Measurements from ENCODE around the gene CFAP43. TPM values are rescaled to one million over a fixed set of nuclear protein-coding genes. Genes with fewer than 3 reads are reported as not detected.

Gene CFAP43, protein sequence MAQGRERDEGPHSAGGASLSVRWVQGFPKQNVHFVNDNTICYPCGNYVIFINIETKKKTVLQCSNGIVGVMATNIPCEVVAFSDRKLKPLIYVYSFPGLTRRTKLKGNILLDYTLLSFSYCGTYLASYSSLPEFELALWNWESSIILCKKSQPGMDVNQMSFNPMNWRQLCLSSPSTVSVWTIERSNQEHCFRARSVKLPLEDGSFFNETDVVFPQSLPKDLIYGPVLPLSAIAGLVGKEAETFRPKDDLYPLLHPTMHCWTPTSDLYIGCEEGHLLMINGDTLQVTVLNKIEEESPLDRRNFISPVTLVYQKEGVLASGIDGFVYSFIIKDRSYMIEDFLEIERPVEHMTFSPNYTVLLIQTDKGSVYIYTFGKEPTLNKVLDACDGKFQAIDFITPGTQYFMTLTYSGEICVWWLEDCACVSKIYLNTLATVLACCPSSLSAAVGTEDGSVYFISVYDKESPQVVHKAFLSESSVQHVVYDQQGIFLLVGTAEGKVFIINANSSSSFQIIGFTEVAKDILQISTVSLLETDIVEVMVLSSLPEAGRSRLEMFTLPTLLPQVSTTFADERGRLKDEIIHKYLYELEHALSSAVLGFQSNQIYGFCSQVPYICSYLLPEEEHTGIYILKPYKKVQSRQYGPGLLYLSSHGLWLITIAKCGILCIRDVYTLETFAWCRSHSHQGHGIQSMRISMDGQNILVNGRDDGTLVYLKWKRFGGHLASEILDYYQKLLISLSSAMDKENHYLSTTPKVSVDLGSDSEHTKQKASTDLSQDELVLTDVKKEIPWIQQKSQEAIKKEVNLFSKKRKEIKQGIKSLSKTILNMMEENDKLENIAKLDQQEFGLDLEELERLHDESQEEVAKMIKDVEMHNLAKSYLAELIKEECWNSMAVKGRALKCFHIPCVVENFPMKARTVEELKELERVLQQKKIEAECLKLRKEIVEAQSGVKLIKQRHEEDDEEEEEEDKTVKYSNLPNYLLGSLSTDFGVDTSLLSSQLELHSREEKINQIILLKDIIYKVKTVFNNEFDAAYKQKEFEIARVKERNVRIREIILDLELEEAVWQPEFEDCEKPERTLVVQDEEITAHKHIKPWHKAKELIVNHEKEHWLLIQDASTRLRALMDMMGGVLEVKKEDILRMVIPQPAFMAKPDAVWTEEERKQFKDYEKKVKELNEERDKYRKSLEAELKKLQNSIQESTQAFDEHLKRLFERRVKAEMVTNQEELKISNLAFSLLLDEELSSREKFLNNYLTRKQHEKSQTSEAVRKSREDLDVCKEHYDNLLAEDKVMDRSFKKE (N-terminal part only)
- total RNA-seq (2021) (6.0 and 7.1 TPM in 2 replicates), Bru-seq, nascent RNA (percentile 46 among the genes with signal in this experiment), BruChase-seq, experiment 1, labeled RNA remaining after a 2-hour chase (percentile 54 among the genes with signal in this experiment), BruChase-seq, experiment 2, labeled RNA remaining after a 6-hour chase (percentile 37 among the genes with signal in this experiment)
- long read RNA-seq, partial matches to known transcripts, result 2 of 5 reads
- long read RNA-seq, other reads (novel, unspliced or antisense), result 3 of 5 reads

DNA sequence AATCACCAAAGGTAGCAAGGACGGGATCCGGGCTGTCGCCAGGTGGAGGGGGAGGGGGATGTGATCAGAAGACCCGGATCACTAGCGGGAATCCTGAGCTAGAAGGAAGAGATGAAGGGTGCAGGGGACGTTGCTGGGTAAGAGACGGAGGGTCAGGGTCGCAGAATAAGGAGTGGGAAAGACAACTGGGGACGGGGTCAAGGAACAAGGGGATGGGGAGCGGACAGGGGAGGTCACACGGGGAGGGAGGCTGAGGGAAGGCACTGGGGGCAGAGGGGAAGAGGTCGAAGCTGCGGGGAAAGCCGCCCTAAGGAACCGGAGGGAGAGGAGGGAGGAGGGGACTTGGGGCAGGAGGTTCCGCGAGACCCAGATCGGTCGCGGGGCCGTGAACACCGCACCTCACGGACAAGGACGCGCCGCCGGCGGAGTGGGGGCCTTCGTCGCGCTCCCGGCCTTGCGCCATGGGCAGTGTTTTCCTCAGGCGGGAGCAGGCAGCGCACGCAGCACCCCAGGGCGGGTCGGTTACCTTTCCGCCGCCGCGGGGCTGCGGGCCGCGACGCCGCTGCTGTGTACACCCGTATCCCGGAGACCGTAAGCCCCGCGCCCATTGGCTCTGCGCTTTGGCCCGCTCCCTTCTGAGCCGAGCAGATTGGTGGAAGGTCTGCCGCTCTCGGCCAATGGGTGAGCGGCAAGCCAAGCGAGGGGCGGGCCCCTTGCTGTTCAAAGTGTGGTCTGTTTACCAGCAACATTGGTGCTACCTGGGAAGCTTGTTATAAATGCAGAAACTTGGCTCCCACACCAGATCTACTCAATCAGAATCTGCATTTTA lies at the start of gene CFAP43:
CFAP43 (minus strand) TSS at position 581 of the 829 bp plus-strand sequence; CDS start at position 463, 118 bp downstream.
- H2AFZ ChIP-seq, result peak within 1 kb of the TSS; percentile 97
- TF ChIP-seq, protein P1, sequence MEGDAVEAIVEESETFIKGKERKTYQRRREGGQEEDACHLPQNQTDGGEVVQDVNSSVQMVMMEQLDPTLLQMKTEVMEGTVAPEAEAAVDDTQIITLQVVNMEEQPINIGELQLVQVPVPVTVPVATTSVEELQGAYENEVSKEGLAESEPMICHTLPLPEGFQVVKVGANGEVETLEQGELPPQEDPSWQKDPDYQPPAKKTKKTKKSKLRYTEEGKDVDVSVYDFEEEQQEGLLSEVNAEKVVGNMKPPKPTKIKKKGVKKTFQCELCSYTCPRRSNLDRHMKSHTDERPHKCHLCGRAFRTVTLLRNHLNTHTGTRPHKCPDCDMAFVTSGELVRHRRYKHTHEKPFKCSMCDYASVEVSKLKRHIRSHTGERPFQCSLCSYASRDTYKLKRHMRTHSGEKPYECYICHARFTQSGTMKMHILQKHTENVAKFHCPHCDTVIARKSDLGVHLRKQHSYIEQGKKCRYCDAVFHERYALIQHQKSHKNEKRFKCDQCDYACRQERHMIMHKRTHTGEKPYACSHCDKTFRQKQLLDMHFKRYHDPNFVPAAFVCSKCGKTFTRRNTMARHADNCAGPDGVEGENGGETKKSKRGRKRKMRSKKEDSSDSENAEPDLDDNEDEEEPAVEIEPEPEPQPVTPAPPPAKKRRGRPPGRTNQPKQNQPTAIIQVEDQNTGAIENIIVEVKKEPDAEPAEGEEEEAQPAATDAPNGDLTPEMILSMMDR (conservative IDR thresholded peaks at IDR 0.05), result no peak
- TF ChIP-seq EZH2 (IDR thresholded peaks at IDR 0.05; ENCODE audit: low read depth), result no peak
- 0 out of 2 replicates have a peak within 1 kb of the TSS, but pooled peaks have one; percentile 10 for H3K27ac ChIP-seq
- no peaks in the 10 kb centered on the region for H3K9me2 ChIP-seq (ENCODE audit: insufficient read depth)
- intact Hi-C loops (cut with micrococcal nuclease; ENCODE audit: unreplicated experiment), result loop anchor here (2.0 kb wide), 1 partner anchor 23 kb away; the partner anchor contains the start of gene GSTO1
- H3K9me3 ChIP-seq (ENCODE audit: insufficient read depth, low read depth), result no peaks in the 10 kb centered on the region
- no peaks in the 10 kb centered on the region for H3K79me2 ChIP-seq (ENCODE audit: low read depth)
- BruUV-seq (replicated peaks), result no TSS peak
- CTCF ChIA-PET, result interaction anchor here (1.8 kb wide), 1 partner anchor 42 kb away, joined by 5 read pairs; no protein-coding TSS in a partner anchor
- 0 out of 2 replicates have a peak, but pooled peaks cover 7% of the 10 kb centered on the region for H3K4me1 ChIP-seq (replicated peaks; ENCODE audit: insufficient read depth)
- peak within 1 kb of the TSS; percentile 92 for H3K4me2 ChIP-seq
- H3F3A ChIP-seq (ENCODE audit: insufficient read depth, low read depth), result no peaks in the 10 kb centered on the region
- H3K36me3 ChIP-seq (ENCODE audit: low read depth), result no peaks in the 10 kb centered on the region
- H3K4me3 ChIP-seq, result peak within 1 kb of the TSS; percentile 74
- DNase-seq, result peak; percentile 89 to 96
- POLR2A ChIA-PET (ENCODE audit: unreplicated experiment), result interaction anchor here (0.6 kb wide), 4 partner anchors 23 to 205 kb away, joined by 3 to 11 read pairs (median 6); partner anchors contain the start of gene GSTO1
- H3K27me3 ChIP-seq (ENCODE audit: insufficient read depth, low read depth), result no peaks in the 10 kb centered on the region
- no peaks in the 10 kb centered on the region for H4K20me1 ChIP-seq (ENCODE audit: insufficient read depth)

DNA sequence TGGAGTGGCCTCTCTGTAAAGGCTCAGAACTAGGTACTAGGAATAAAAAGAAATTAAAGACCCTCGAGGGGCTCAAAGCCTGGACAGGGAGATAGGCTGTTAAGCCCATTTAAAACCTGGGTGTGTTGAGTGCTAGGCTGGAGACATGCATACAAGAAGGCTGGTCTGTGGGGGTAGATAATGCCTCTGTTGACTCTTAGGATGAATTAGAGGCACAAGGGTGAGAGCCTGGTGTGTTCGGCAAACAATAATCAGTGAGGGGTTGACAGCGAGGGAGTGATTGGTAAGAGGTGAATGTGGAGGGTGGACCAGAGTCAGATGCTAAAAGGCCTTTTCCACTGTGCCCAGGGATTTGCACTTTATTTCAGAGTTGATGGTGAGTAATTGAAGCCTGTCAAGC lies 49.5 kb upstream of the CFAP43 start:
- CTCF ChIA-PET, result no interaction called here
- Histone ChIP-seq H3K9me3 (ENCODE audit: insufficient read depth, low read depth) (no peaks in the 10 kb centered on the region), H4K20me1 (ENCODE audit: insufficient read depth) (no peaks in the 10 kb centered on the region), H3K4me3 (no peak overlapping the region), H3K9me2 (ENCODE audit: insufficient read depth) (no peaks in the 10 kb centered on the region), H3K4me2 (no peak overlapping the region), H3K79me2 (ENCODE audit: low read depth) (no peaks in the 10 kb centered on the region), H3F3A (ENCODE audit: insufficient read depth, low read depth) (no peaks in the 10 kb centered on the region), H3K36me3 (ENCODE audit: low read depth) (no peaks in the 10 kb centered on the region), H3K27me3 (ENCODE audit: insufficient read depth, low read depth) (no peaks in the 10 kb centered on the region), H3K27ac (no peak overlapping the region), H2AFZ (no peak overlapping the region), H3K4me1 (replicated peaks; ENCODE audit: insufficient read depth) (no peaks in the 10 kb centered on the region)
- DNase-seq, result no peak
- TF ChIP-seq EZH2 (IDR thresholded peaks at IDR 0.05; ENCODE audit: low read depth), result no peak
- TF ChIP-seq, protein P1 (conservative IDR thresholded peaks at IDR 0.05), result no peak
- intact Hi-C loops (cut with micrococcal nuclease; ENCODE audit: unreplicated experiment), result no loop called here
- POLR2A ChIA-PET (ENCODE audit: unreplicated experiment), result no interaction called here
- no TSS peak for BruUV-seq (replicated peaks)
